Central memory CD8-positive, alpha-beta T cell (primary cell): Measurements from ENCODE around the gene BANP.
"Not testable (repeated sequence)": the region's sequence is repeated elsewhere in the genome, so short reads cannot be mapped to it uniquely, and the experiment has no call there.

ENCODE experiments used
- ATAC-seq: fragments of 150-1000 bp; cut with Tn5 transposase; replicated peaks from 2 replicates; pipeline ENCODE4 v1.10.0; 2022; ENCODE audit warnings: mild to moderate bottlenecking, moderate FRiP score, moderate number of reproducible peaks; ENCODE audit not compliant: poor library complexity, severe bottlenecking; ENCODE audit errors: extremely low read depth
- DNase-seq, 2 donors: peaks; one replicate each; pipeline ENCODE4 v3.0.0; 2021; ENCODE audit warnings: low spot score in 2 of 2
- H3K27ac Mint-ChIP-seq: one replicate; pipeline ENCODE4 v1.8.0; 2022; ENCODE audit warnings: low read depth, mild to moderate bottlenecking, moderate library complexity, mixed read lengths
- H3K27me3 Mint-ChIP-seq: one replicate; pipeline ENCODE4 v1.8.0; 2022; ENCODE audit warnings: mixed read lengths
- H3K36me3 Mint-ChIP-seq: one replicate; pipeline ENCODE4 v1.8.0; 2022; ENCODE audit warnings: mild to moderate bottlenecking, moderate library complexity, mixed read lengths; ENCODE audit not compliant: insufficient read depth
- H3K4me1 Mint-ChIP-seq: one replicate; pipeline ENCODE4 v1.8.0; 2022; ENCODE audit warnings: mixed read lengths
- H3K4me3 Mint-ChIP-seq: one replicate; pipeline ENCODE4 v1.8.0; 2022; ENCODE audit warnings: mild to moderate bottlenecking, moderate library complexity, mixed read lengths
- H3K9me3 Mint-ChIP-seq: one replicate; pipeline ENCODE4 v1.8.0; 2022; ENCODE audit warnings: mixed read lengths

Gene BANP

GRCh38 chr16:88110875-88111494 lies 159.8 kb downstream of the BANP start:
- not testable (repeated sequence) for H3K4me3 Mint-ChIP-seq, DNase-seq, H3K36me3 Mint-ChIP-seq, H3K9me3 Mint-ChIP-seq, H3K4me1 Mint-ChIP-seq, H3K27me3 Mint-ChIP-seq, H3K27ac Mint-ChIP-seq
- peak; percentile 28 for ATAC-seq

GRCh38 chr16:88111976-88112375 lies 160.7 kb downstream of the BANP start:
- not testable (repeated sequence) for H3K27ac Mint-ChIP-seq

GRCh38 chr16:88113545-88114045 lies 162.4 kb downstream of the BANP start:
- DNase-seq: no peak
- Mint-ChIP-seq H3K9me3 (no peaks in the 10 kb centered on the region), H3K27me3 (peaks cover 21% of the 10 kb centered on the region), H3K27ac (no peak overlapping the region), H3K4me3 (no peak overlapping the region), H3K4me1 (no peaks in the 10 kb centered on the region), H3K36me3 (no peaks in the 10 kb centered on the region)
- ATAC-seq: no peak

More at GRCh38 chr16:88111976-88112375, 160.7 kb downstream of the BANP start:
- ATAC-seq, H3K9me3 Mint-ChIP-seq, DNase-seq, H3K4me3 Mint-ChIP-seq, H3K36me3 Mint-ChIP-seq, H3K4me1 Mint-ChIP-seq: not testable (repeated sequence)
- H3K27me3 Mint-ChIP-seq: peaks cover 15% of the 10 kb centered on the region

GRCh38 chr16:88114541-88115228 lies 163.5 kb downstream of the BANP start:
- H3K9me3 Mint-ChIP-seq: not testable (repeated sequence)

DNA sequence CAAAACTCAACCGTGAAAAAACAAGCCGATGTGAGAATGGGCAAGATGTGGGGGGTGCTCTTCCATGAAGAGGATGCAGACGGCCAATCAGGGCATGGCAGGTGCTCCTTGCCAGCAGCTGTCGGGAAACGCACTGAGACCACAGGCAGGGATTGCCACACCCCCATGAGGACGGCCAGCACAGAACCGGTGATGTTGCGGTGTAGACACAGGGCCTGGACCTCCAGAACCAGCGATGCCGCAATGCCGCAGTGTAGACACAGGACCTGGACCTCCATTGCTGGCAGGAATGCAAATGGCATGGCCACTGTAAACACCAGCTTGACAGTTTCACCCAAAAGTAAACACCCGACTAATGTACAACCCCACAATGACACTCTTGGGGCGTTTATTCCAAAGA lies 164.9 kb downstream of the BANP start:
- ATAC-seq (no peak), DNase-seq (no peak)
- Mint-ChIP-seq H3K27ac (no peak overlapping the region), H3K4me3 (no peak overlapping the region), H3K36me3 (no peaks in the 10 kb centered on the region), H3K9me3 (no peaks in the 10 kb centered on the region), H3K27me3 (peaks cover 30% of the 10 kb centered on the region), H3K4me1 (no peaks in the 10 kb centered on the region)

More at GRCh38 chr16:88114541-88115228, 163.5 kb downstream of the BANP start:
- not testable (repeated sequence) for H3K36me3 Mint-ChIP-seq, H3K4me3 Mint-ChIP-seq, ATAC-seq, H3K4me1 Mint-ChIP-seq, H3K27ac Mint-ChIP-seq, DNase-seq
- peaks cover 30% of the 10 kb centered on the region for H3K27me3 Mint-ChIP-seq

GRCh38 chr16:88117476-88117868 lies 166.2 kb downstream of the BANP start:
- Mint-ChIP-seq H3K27me3 (peaks cover 30% of the 10 kb centered on the region), H3K4me3 (no peak overlapping the region), H3K4me1 (no peaks in the 10 kb centered on the region), H3K27ac (no peak overlapping the region), H3K36me3 (no peaks in the 10 kb centered on the region), H3K9me3 (no peaks in the 10 kb centered on the region)
- DNase-seq (no peak), ATAC-seq (no peak)

DNA sequence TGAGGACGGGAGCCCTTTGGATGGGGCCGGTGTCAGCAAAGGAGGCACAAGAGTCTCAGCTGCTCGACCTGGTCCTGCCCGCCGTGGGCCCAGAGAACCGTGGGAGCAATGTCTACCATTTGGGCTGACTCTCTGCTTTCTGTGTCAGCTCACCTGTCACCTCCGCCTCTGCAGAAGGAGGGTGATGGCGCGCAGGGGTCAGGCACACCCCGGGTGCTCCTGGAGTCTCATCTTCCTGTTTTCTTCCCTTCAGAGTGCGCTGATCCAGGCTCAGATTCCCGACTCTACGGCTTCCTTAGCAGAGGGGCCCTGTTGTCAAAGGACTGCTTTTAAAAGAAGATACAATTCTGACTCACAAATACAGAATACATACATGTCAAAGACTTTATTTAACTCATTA lies 167.1 kb downstream of the BANP start:
- no peak overlapping the region for H3K4me3 Mint-ChIP-seq
- DNase-seq: no peak
- H3K27me3 Mint-ChIP-seq: peaks cover 30% of the 10 kb centered on the region
- no peaks in the 10 kb centered on the region for H3K9me3 Mint-ChIP-seq
- H3K36me3 Mint-ChIP-seq: no peaks in the 10 kb centered on the region
- ATAC-seq: no peak
- no peaks in the 10 kb centered on the region for H3K4me1 Mint-ChIP-seq
- H3K27ac Mint-ChIP-seq: no peak overlapping the region

DNA sequence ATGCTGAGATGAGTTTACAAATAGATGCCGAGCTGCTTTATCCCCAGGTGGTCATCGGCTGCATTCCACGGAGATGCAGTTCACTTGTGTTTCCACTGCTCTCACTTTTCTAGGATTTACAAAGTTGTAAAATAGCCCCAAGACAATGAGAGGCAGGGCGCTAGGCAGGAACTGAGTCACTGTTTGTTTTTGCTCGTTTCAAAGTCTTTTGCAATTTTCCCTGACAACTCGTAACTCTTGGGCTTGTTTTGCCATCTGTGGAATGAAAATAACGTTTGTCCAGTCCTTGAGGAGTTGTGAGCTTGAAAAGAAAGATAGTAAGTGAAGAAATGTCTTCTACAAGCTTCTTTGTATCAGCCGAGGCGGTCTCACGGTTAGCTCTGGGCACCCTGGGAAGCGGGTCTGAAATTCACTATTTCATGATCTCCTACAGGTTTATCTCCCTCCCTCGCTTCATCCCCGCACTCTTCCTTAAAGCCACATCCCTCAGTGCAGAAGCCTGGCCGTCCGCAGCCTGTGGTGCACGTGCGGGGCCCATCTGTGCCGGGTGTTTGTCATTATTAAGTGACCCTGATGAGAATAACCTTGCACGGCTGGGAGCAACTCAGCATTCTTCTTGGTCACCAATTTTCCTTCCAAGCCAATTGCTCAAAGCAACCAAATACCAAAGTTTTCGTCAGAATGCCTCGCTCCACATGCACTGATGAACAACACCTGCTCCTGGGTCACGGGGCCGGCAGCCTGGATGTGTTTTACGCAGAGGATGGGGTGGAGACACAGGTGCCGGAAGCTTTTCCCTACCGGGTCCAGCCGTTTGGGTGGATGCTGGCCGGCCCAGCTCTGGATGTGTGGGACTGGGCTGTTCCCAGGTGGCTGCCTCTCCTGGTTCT lies 167.9 kb downstream of the BANP start:
- H3K36me3 Mint-ChIP-seq, H3K9me3 Mint-ChIP-seq, H3K27ac Mint-ChIP-seq, DNase-seq, ATAC-seq, H3K4me1 Mint-ChIP-seq, H3K4me3 Mint-ChIP-seq: not testable (repeated sequence)
- H3K27me3 Mint-ChIP-seq: peaks cover 30% of the 10 kb centered on the region

DNA sequence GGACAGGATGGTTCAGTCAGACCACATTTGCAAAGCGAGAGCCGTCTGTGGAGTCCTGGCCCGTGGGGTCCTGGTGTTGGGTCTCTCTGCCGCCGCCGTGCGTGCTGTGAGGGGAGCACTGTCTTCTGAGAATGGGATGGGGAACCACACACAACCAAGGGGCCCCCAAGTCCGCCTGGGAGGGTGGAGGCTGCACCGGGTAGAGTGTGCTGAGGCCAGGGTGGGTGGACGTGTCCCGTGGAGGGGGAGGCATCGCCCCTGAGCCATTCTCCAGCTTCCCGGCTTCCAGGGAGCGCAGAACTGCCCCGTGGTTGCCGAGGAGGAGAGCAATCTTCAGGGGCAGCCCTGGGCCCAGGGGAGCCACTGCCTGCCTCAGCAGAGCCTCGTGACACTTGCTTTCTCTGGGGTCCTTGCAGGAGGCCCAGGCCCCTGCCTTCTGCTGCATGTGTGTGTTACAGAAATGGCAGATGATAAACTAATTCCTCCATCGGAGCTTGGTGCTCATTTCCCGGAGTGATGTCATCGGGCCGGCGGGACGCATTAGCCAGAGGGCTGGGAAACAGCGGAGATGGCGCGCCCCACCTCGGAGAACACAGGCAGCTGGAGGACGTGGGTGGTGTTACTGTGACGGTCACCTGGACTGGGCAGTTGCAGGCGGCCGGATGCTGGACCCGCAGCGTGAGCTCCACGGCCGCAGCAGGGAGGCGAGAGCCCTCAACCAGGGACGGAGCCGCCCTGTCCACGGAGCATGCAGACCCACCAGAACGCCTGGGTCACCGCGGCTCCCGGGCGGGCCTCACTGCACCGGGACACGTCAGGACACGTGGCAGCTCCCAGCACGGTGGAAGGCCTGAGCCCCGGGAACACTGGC lies 168.9 kb downstream of the BANP start:
- H3K27me3 Mint-ChIP-seq: peaks cover 30% of the 10 kb centered on the region
- not testable (repeated sequence) for H3K4me3 Mint-ChIP-seq, H3K9me3 Mint-ChIP-seq, ATAC-seq, DNase-seq, H3K36me3 Mint-ChIP-seq, H3K27ac Mint-ChIP-seq, H3K4me1 Mint-ChIP-seq

DNA sequence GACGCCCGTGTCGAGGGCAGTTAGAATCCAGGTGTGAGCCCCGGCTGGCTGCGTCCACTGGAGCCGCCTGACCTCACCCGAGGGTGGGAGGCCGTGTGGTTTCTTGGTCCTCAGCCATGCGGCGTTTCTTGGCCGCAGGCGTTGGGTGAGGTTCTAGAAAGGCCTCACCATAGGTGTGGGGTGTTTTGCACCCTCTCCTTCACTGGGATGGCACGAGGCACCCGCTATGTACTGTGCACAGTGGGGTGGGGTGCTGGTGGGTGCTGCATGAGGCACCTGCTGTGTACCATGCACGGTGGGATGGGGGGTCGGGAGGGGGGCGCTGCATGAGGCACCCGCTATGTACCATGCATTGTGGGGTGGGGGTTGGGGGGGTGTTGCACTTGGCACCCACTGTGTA lies 169.6 kb downstream of the BANP start:
- DNase-seq (no peak), ATAC-seq (no peak)
- no peaks in the 10 kb centered on the region for H3K36me3 Mint-ChIP-seq
- peaks cover 26% of the 10 kb centered on the region for H3K27me3 Mint-ChIP-seq
- H3K27ac Mint-ChIP-seq: no peak overlapping the region
- no peaks in the 10 kb centered on the region for H3K9me3 Mint-ChIP-seq
- H3K4me1 Mint-ChIP-seq: no peaks in the 10 kb centered on the region
- no peak overlapping the region for H3K4me3 Mint-ChIP-seq

- H3K4me3 Mint-ChIP-seq, H3K4me1 Mint-ChIP-seq, H3K36me3 Mint-ChIP-seq, DNase-seq, ATAC-seq, H3K9me3 Mint-ChIP-seq, H3K27ac Mint-ChIP-seq: not testable (repeated sequence)
- peaks cover 20% of the 10 kb centered on the region for H3K27me3 Mint-ChIP-seq
Measured at GRCh38 chr16:88121391-88121790, 170.2 kb downstream of the BANP start.
